ENCODE measurements around the gene AFF1.

AFF1 gene

GRCh38 chr4:87129681-87130080 is 194.9 kb downstream of the AFF1 start:
- TF ChIP-seq SIN3A (IDR thresholded peaks at IDR 0.05; ENCODE audit: borderline replicate concordance, insufficient read depth, low read length) (no peak), TAF1 (IDR thresholded peaks at IDR 0.05; ENCODE audit: borderline replicate concordance, insufficient read depth, low read length) (no peak), FOXP2 (optimal IDR thresholded peaks at IDR 0.05; ENCODE audit: borderline replicate concordance, extremely low read depth, extremely low read length, insufficient read depth) (no peak), REST (IDR thresholded peaks at IDR 0.05; ENCODE audit: insufficient read depth in 1 of 2, low read depth in 2 of 2, low read length in 2 of 2) (no peak), POLR2AphosphoS5 (IDR thresholded peaks at IDR 0.05; ENCODE audit: low read depth, low read length) (no peak)

DNA sequence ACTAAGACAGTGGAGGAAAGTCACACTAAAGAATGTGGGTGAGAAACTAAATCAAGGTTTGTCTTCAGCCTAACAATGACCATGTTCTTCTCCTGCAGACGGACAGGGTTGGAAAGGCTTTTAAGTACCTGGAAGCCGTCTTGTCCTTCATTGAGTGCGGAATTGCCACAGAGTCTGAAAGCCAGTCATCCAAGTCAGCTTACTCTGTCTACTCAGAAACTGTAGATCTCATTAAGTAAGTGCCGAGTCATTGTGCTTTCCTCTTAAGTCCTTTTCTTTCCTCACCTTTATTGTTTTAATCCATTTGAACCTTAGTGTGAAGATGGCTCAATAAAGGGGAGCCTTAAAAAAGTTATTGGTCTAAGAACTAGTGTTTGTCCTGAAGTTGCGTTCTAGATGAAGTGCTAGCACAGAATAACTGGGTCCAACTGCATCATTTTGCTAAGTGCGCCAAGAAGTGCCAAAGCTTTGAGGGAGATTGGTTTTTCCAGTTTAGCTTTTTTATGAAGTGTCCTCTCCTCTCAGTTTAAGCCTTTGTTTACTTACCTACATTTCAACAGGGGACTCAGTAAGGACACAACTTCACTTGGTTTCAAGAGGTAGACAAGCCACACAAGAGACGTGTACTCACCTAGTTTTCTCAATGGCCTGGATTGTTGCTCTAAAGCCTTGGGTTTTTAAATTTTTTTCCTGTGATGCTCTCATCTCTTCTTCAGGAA is 196.3 kb downstream of the AFF1 start:
- TF ChIP-seq TAF1 (IDR thresholded peaks at IDR 0.05; ENCODE audit: borderline replicate concordance, insufficient read depth, low read length), result no peak
- TF ChIP-seq FOXP2 (optimal IDR thresholded peaks at IDR 0.05; ENCODE audit: borderline replicate concordance, extremely low read depth, extremely low read length, insufficient read depth), result no peak
- TF ChIP-seq SIN3A (IDR thresholded peaks at IDR 0.05; ENCODE audit: borderline replicate concordance, insufficient read depth, low read length), result no peak
- TF ChIP-seq REST (IDR thresholded peaks at IDR 0.05; ENCODE audit: insufficient read depth in 1 of 2, low read depth in 2 of 2, low read length in 2 of 2), result no peak
- no peak for TF ChIP-seq POLR2AphosphoS5 (IDR thresholded peaks at IDR 0.05; ENCODE audit: low read depth, low read length)

DNA sequence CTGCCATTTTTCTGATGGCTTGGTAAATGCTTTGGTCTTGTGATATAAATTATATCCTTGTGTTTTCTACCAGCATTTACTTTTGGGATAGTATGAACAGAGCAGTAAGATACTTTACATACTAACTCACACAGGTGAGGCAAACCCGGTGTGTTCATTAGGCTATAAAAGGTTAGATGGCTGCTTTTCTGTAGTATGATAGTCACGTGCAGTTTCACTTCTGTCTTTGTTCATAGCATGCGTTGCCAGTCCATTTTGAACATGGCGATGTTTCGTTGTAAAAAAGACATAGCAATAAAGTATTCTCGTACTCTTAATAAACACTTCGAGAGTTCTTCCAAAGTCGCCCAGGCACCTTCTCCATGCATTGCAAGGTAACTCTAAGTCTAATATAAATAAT is 197.2 kb downstream of the AFF1 start:
- TF ChIP-seq FOXP2 (optimal IDR thresholded peaks at IDR 0.05; ENCODE audit: borderline replicate concordance, extremely low read depth, extremely low read length, insufficient read depth), result no peak
- no peak for TF ChIP-seq TAF1 (IDR thresholded peaks at IDR 0.05; ENCODE audit: borderline replicate concordance, insufficient read depth, low read length)
- no peak for TF ChIP-seq REST (IDR thresholded peaks at IDR 0.05; ENCODE audit: insufficient read depth in 1 of 2, low read depth in 2 of 2, low read length in 2 of 2)
- no peak for TF ChIP-seq POLR2AphosphoS5 (IDR thresholded peaks at IDR 0.05; ENCODE audit: low read depth, low read length)
- no peak for TF ChIP-seq SIN3A (IDR thresholded peaks at IDR 0.05; ENCODE audit: borderline replicate concordance, insufficient read depth, low read length)

- TF ChIP-seq POLR2AphosphoS5 (IDR thresholded peaks at IDR 0.05; ENCODE audit: low read depth, low read length), result no peak
- TF ChIP-seq SIN3A (IDR thresholded peaks at IDR 0.05; ENCODE audit: borderline replicate concordance, insufficient read depth, low read length), result no peak
- TF ChIP-seq REST (IDR thresholded peaks at IDR 0.05; ENCODE audit: insufficient read depth in 1 of 2, low read depth in 2 of 2, low read length in 2 of 2), result no peak
- no peak for TF ChIP-seq FOXP2 (optimal IDR thresholded peaks at IDR 0.05; ENCODE audit: borderline replicate concordance, extremely low read depth, extremely low read length, insufficient read depth)
- TF ChIP-seq TAF1 (IDR thresholded peaks at IDR 0.05; ENCODE audit: borderline replicate concordance, insufficient read depth, low read length), result no peak
These were observed 198.4 kb downstream of the AFF1 start for GRCh38 chr4:87133183-87133582.

All from PFSK-1 (cell line).